ENCODE data around the gene FXYD1. TPM values are rescaled to one million over a fixed set of nuclear protein-coding genes. Genes with fewer than 3 reads are reported as not detected.

Gene FXYD1
- total RNA-seq, 1 experiment from 2014 or later: not detected

GRCh38 chr19:35155981-35156672 is 17.5 kb downstream of the FXYD1 start:
- no peaks in the 10 kb centered on the region for H3K9me3 ChIP-seq (ENCODE audit: low read depth, low read length, poor library complexity, severe bottlenecking)
- no peak overlapping the region for H3K4me3 ChIP-seq (ENCODE audit: low read depth, low read length, poor library complexity, severe bottlenecking)
- H3K36me3 ChIP-seq (ENCODE audit: insufficient read depth, low read length, poor library complexity, severe bottlenecking): no peaks in the 10 kb centered on the region
- no peak for DNase-seq (ENCODE audit: low spot score)
- CTCF ChIA-PET: no interaction called here
- H3K27me3 ChIP-seq (replicated peaks; ENCODE audit: insufficient read depth, low read depth, low read length, poor library complexity): peaks cover 25% of the 10 kb centered on the region
- intact Hi-C loops (cut with micrococcal nuclease; ENCODE audit: unreplicated experiment): loop anchor here (10.0 kb wide), 1 partner anchor 89 kb away; the partner anchor contains the start of gene LSR
- TF ChIP-seq EZH2 (IDR thresholded peaks at IDR 0.05; ENCODE audit: borderline replicate concordance, low read depth, low read length, poor library complexity, severe bottlenecking) (no peak), CTCF (conservative IDR thresholded peaks at IDR 0.05; ENCODE audit: low read depth, low read length) (no peak)
- H3K27ac ChIP-seq (ENCODE audit: low read depth, low read length, poor library complexity, severe bottlenecking): no peak overlapping the region
- POLR2A ChIA-PET (ENCODE audit: low non-redundant PET): no interaction called here
- no TSS peak for BruUV-seq (replicated peaks)
- H3K4me1 ChIP-seq (ENCODE audit: insufficient read depth, low read length, poor library complexity, severe bottlenecking): peaks cover 6% of the 10 kb centered on the region

- POLR2A ChIA-PET (ENCODE audit: low non-redundant PET): no interaction called here
- Histone ChIP-seq H3K27ac (ENCODE audit: low read depth, low read length, poor library complexity, severe bottlenecking) (no peak overlapping the region), H3K27me3 (replicated peaks; ENCODE audit: insufficient read depth, low read depth, low read length, poor library complexity) (peaks cover 25% of the 10 kb centered on the region), H3K4me1 (ENCODE audit: insufficient read depth, low read length, poor library complexity, severe bottlenecking) (peaks cover 6% of the 10 kb centered on the region), H3K4me3 (ENCODE audit: low read depth, low read length, poor library complexity, severe bottlenecking) (no peak overlapping the region), H3K9me3 (ENCODE audit: low read depth, low read length, poor library complexity, severe bottlenecking) (no peaks in the 10 kb centered on the region), H3K36me3 (ENCODE audit: insufficient read depth, low read length, poor library complexity, severe bottlenecking) (no peaks in the 10 kb centered on the region)
- CTCF ChIA-PET: no interaction called here
- intact Hi-C loops (cut with micrococcal nuclease; ENCODE audit: unreplicated experiment): loop anchor here (10.0 kb wide), 1 partner anchor 88 kb away; the partner anchor contains the start of gene LSR
- TF ChIP-seq EZH2 (IDR thresholded peaks at IDR 0.05; ENCODE audit: borderline replicate concordance, low read depth, low read length, poor library complexity, severe bottlenecking): no peak
- TF ChIP-seq CTCF (conservative IDR thresholded peaks at IDR 0.05; ENCODE audit: low read depth, low read length): no peak
- BruUV-seq (replicated peaks): no TSS peak
- no peak for DNase-seq (ENCODE audit: low spot score)
Measured at GRCh38 chr19:35156673-35157014, 18.0 kb downstream of the FXYD1 start.

GRCh38 chr19:35157431-35157830 is 18.8 kb downstream of the FXYD1 start:
- ChIA-PET CTCF (no interaction called here), POLR2A (ENCODE audit: low non-redundant PET) (no interaction called here)
- Histone ChIP-seq H3K27me3 (replicated peaks; ENCODE audit: insufficient read depth, low read depth, low read length, poor library complexity) (peaks cover 25% of the 10 kb centered on the region), H3K4me1 (ENCODE audit: insufficient read depth, low read length, poor library complexity, severe bottlenecking) (peaks cover 6% of the 10 kb centered on the region), H3K36me3 (ENCODE audit: insufficient read depth, low read length, poor library complexity, severe bottlenecking) (no peaks in the 10 kb centered on the region), H3K9me3 (ENCODE audit: low read depth, low read length, poor library complexity, severe bottlenecking) (no peaks in the 10 kb centered on the region), H3K4me3 (ENCODE audit: low read depth, low read length, poor library complexity, severe bottlenecking) (no peak overlapping the region), H3K27ac (ENCODE audit: low read depth, low read length, poor library complexity, severe bottlenecking) (no peak overlapping the region)
- DNase-seq (ENCODE audit: low spot score): no peak
- TF ChIP-seq CTCF (conservative IDR thresholded peaks at IDR 0.05; ENCODE audit: low read depth, low read length) (no peak), EZH2 (IDR thresholded peaks at IDR 0.05; ENCODE audit: borderline replicate concordance, low read depth, low read length, poor library complexity, severe bottlenecking) (no peak)
- intact Hi-C loops (cut with micrococcal nuclease; ENCODE audit: unreplicated experiment): loop anchor here (10.0 kb wide), 1 partner anchor 87 kb away; the partner anchor contains the start of gene LSR
- no TSS peak for BruUV-seq (replicated peaks)

Data from A673 (cell line).